ENCODE data around the gene MRPL17.

DNA sequence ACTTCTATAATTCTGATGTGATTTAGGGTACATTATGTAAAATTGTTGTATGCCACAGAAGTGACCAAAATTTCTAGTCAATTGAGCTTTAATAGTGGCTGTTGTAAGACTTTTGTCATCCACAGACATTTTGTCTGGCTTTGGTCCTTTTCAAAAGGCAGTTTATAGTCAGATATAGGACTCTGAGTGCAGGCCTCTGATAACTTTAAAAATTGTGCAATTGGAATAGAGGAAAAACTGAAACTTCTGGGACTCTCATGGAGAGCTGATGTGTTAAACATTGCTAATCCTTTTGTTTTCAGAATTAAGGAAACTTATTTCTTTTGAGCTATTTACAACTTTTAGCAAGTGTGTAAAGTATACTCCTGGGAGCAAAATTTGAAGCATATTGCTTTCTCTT is 9.0 kb upstream of the MRPL17 start:
- no peak for TF ChIP-seq SUZ12 (IDR thresholded peaks at IDR 0.05; ENCODE audit: extremely low read depth, insufficient read depth, insufficient read length)
- TF ChIP-seq YY1 (IDR thresholded peaks at IDR 0.05; ENCODE audit: insufficient read depth, insufficient read length), result no peak

Measured in NT2/D1 (cell line).